HG03045 (cell line): ENCODE results near the gene AASDH.

Experiments used
- ATAC-seq: cut with Tn5 transposase; IDR thresholded peaks from one replicate; pipeline ENCODE4 v1.9.1; 2021; ENCODE audit warnings: mild to moderate bottlenecking, moderate library complexity; ENCODE audit not compliant: unreplicated experiment

The AASDH gene, protein sequence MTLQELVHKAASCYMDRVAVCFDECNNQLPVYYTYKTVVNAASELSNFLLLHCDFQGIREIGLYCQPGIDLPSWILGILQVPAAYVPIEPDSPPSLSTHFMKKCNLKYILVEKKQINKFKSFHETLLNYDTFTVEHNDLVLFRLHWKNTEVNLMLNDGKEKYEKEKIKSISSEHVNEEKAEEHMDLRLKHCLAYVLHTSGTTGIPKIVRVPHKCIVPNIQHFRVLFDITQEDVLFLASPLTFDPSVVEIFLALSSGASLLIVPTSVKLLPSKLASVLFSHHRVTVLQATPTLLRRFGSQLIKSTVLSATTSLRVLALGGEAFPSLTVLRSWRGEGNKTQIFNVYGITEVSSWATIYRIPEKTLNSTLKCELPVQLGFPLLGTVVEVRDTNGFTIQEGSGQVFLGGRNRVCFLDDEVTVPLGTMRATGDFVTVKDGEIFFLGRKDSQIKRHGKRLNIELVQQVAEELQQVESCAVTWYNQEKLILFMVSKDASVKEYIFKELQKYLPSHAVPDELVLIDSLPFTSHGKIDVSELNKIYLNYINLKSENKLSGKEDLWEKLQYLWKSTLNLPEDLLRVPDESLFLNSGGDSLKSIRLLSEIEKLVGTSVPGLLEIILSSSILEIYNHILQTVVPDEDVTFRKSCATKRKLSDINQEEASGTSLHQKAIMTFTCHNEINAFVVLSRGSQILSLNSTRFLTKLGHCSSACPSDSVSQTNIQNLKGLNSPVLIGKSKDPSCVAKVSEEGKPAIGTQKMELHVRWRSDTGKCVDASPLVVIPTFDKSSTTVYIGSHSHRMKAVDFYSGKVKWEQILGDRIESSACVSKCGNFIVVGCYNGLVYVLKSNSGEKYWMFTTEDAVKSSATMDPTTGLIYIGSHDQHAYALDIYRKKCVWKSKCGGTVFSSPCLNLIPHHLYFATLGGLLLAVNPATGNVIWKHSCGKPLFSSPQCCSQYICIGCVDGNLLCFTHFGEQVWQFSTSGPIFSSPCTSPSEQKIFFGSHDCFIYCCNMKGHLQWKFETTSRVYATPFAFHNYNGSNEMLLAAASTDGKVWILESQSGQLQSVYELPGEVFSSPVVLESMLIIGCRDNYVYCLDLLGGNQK

GRCh38 chr4:56387023-56388001 lies at the start of gene AASDH:
Gene AASDH, minus strand, starts transcription at chr4:56387491. Its CDS starts 3,192 bp downstream, at chr4:56384299.
- ATAC-seq = peak; percentile 94

DNA sequence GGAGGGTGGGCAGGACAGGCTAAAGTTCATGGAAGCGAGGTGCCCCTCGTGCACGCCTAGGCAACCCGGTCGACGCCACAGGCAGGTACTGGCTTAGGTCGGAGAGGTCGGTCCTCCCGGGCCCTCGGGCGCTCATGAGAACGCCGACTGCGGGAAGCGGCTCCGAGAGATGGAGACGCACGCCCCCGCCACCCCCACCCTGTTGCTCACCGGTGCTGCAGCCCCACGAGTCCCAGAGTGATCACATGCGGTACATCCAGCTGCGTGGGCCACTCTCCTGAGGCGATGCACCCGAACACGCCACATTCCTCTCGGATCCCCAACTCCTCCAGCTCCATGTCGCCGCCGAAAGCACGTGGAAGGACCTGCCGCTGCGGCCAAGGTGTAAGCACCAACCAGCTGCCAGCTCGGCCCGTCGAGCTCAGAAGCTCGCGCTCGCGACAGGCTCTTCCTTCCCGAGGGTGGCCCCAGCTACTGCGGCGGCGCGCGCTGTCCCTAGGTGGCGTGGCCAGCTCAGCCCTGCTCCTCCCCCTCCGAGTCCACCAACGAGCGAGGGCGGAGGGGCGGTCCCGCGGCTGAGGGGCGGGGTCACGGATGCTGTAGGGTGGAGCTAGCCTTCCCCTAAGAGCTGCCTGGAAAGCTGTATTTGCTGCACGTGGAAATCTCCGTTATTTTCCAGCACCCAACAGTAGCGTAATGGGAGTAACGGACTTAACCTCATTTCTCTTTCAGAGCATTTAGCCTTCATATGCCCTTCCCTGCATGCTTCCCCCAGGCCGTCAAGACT lies 48.0 kb upstream of the AASDH start, which contains the start of gene PPAT:
Gene PPAT (minus strand): TSS at position 476 of the 787 bp plus-strand sequence. CDS start 138 bp downstream, at position 338.
- ATAC-seq = peak; percentile 82

GRCh38 chr4:56434599-56435139 lies 47.4 kb upstream of the AASDH start:
- ATAC-seq = peak; percentile 17

DNA sequence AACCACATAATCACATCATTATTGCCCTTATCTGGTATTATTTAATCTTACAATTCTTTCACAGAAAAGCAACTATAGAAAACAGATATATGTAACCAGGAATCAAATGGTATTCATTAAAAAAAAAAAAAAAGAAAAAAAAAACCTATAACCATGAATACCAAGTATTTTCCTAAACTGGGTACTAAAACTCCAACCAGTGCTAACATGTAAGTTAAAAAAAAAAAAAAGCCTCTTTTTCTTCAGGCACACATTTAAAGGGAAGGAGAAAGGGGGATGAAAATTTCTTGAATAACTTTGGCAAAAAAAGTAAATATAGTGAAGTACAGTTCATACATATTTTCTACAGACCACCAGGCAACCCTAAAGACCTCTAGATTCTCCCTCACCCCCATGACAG lies 46.0 kb upstream of the AASDH start:
- no peak for ATAC-seq

DNA sequence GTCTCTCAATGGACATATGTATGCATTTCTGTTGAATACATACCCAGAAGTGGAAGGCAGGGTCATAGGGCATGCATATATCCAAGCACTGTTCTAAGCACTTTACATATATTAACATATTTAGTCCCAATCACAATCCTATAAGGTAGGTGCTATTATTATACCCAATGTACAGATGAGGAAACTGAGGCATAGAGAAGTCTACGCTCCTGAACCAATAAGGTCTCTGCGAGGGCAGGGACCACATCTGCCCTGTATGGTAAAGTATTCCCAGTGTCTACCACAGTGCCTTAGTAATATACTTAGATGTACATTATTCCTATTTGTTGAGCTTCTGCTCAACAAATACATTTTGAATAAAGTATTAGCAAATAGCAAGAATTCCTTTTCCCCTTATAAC lies 42.9 kb upstream of the AASDH start:
- ATAC-seq = no peak

- no peak for ATAC-seq
Observed at GRCh38 chr4:56427179-56427578, 39.9 kb upstream of the AASDH start.

DNA sequence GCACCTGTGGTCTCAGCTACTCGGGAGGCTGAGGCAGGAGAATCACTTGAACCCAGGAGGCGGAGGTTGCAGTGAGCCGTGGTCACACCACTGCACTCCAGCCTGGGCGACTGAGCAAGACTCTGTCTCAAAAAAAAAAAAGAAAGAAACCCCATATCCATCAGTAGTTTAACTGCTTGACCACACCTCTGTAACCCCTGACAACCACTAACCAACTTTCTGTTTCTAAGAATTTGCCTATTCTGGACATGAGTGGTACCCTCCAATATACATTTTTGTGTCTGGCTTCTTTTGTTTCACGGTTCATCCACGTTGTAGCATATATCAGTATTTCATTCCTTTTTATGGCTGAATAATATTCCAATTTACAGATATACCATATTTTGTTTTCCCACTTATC lies 39.0 kb upstream of the AASDH start:
- ATAC-seq = peak; percentile 95

GRCh38 chr4:56425518-56425917 lies 38.2 kb upstream of the AASDH start:
- no peak for ATAC-seq

DNA sequence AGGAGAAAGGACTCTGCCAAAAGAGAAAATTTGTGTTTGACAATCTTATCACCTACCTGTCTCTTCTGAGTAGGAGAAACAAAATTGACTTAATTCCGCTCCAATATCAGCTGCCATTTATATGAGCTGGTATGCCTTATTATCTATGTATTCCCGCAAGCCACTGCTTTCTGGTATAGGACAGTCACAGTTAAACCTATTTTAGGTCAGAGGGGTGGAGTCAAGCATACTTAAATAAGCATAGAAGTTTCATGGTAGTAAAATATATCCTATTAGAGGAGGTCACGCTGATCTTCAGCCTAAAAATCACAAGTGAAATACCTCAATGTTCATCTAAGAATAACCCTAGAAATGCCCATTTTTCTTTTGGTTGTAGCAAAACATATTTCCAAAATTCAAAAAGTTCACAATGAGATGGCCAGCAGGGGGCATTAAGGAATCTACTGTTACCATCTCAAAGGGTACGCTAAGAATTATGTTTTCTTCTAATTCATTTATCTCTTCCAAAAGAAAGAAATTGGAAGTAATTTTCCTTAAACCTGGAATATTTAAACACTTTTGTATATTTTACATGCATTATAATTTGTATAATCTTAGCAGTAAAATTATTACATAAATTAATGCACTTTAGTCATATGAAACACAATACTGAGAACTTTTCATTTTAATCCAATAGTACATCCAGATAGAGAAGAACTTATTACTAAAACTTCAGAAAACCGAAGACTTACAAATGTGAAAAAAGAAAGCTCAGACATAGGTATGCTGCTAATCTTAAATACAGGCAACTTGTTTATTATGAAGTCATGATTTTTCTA lies 37.6 kb upstream of the AASDH start:
- ATAC-seq = no peak

DNA sequence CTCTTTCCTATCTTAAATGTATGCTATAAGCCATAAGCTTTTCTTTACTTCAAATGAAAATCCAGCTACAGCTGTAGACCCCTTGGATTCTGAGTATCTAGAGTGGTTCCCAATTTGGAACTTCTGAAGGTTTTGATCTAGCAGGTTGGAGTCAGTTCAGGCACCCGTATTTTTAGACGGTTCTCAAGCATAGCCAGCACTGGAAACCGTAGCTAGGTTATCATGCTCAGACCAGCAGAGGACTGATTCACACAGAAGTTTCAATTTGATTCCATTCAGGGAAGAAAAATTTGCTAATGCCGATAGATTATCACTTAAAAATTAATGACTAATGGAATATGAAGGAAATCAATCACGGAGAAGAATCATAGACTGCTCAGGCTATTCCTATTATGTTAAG lies 36.9 kb upstream of the AASDH start:
- no peak for ATAC-seq

DNA sequence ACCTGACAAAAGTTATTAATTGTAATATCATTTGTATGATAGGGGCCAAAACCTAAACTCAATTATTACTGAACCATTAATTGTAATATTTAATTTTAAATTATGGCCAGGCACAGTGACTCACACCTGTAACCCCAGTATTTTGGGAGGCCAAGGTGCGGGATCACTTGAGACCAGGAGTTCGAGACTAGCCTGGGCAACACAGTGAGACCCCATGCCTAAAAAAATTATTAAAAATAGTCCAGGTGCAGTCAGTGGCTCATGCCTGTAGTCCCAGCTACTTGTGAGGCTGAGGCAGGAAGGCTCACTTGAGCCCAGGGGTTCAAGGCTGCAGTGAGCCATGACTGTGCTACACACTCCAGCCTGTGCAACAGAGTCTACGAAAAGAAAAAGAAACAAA lies 30.1 kb upstream of the AASDH start:
- ATAC-seq = no peak

GRCh38 chr4:56416349-56416748 lies 29.1 kb upstream of the AASDH start:
- ATAC-seq = no peak

DNA sequence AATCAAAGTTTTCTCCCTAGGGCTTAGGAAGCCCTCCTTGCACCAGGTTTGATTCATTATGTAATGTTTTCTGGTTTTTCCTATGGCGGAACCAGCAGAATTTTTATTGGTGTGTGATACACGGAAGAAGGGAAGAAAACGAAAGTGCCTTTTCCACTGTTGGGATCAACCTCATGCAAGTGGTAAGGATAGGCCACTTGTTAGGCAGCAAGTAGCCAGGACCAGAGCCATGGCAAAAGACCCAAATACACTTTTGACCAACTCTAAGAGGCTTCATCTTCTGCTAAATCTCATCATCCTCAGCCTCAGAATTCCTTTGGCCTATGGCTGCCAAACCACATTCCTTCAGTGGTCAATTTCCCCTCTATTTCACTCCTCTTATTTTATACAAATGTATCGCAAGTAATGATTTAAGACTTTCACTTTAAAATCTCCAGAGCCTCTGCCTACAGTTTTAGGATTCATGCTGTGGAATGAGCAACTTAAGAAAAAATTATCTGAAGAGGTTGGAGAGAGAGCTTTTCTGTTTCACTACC lies 26.9 kb upstream of the AASDH start:
- ATAC-seq = no peak

- ATAC-seq = no peak
Observed at GRCh38 chr4:56410247-56411062, 23.2 kb upstream of the AASDH start.

- no peak for ATAC-seq
Observed at GRCh38 chr4:56409511-56410090, 22.3 kb upstream of the AASDH start.

- no peak for ATAC-seq
Observed at GRCh38 chr4:56408978-56409377, 21.7 kb upstream of the AASDH start.

GRCh38 chr4:56406151-56406550 lies 18.9 kb upstream of the AASDH start:
- ATAC-seq = no peak
